GM12878 (cell line): Measurements from ENCODE around the gene FAM78A. TPM values are rescaled to one million over a fixed set of nuclear protein-coding genes. Genes with fewer than 3 reads are reported as not detected.

Experiments
- ATAC-seq: fragments of 200-7000 bp; cut with Tn5 transposase; 3 replicates; pipeline ENCODE4 v1.9.1; 2020; ENCODE audit warnings: mild to moderate bottlenecking, moderate library complexity
- BruUV-seq: library from RNA; stranded (reverse); fragments of 400-500 nt; replicated peaks from 2 replicates; lab custom pipeline; 2021; lab: Mats Ljungman, UMichigan
- CTCF ChIA-PET: fragments of 300-600 bp; sonication (Branson Sonifier 250); formaldehyde crosslinking; extraction: SDS; loops from one replicate; lab custom pipeline; 2021; ENCODE audit warnings: inconsistent platforms; lab: Yijun Ruan, JAX
- POLR2A ChIA-PET: fragments of 350-600 bp; formaldehyde crosslinking; extraction: SDS; loops from one replicate; lab custom pipeline; 2021; ENCODE audit warnings: inconsistent platforms; lab: Charles Lee
- RAD21 ChIA-PET: fragments of 300-600 bp; sonication (Branson Sonifier 250); formaldehyde crosslinking; loops from one replicate; lab custom pipeline; 2023; ENCODE audit warnings: antibody characterized with exemption; ENCODE audit not compliant: unreplicated experiment; lab: Charles Lee
- SMC1A ChIA-PET: fragments of 300-600 bp; sonication (Branson Sonifier 250); formaldehyde crosslinking; loops from one replicate; lab custom pipeline; 2023; ENCODE audit not compliant: unreplicated experiment, uncharacterized antibody; lab: Charles Lee
- DNase-seq: peaks from one replicate; pipeline ENCODE4 v3.0.0-alpha.2; 2011; ENCODE audit warnings: low read depth, low spot score
- FAIRE-seq: peaks from 3 replicates; lab custom pipeline; 2011; peaks lifted over from hg19 to GRCh38; lab: Jason Lieb, UNC
- H2AFZ ChIP-seq: 2 replicates; pipeline ENCODE4 v1.6.0; 2011; ENCODE audit warnings: low read depth, low read length, control low read depth; ENCODE audit not compliant: control insufficient read depth
- H3K27ac ChIP-seq: 2 replicates; pipeline ENCODE4 v1.5.1; 2011; ENCODE audit warnings: control low read depth; ENCODE audit not compliant: control insufficient read depth, insufficient read depth
- H3K27me3 ChIP-seq, 2 experiments: replicated peaks in 1 of 2; 2 replicates each; pipeline versions ENCODE4 v1.6.0 to v1.6.1; 2011; ENCODE audit warnings: low read length in 1 of 2; ENCODE audit not compliant: control insufficient read depth in 2 of 2, insufficient read depth in 2 of 2
- H3K36me3 ChIP-seq, 2 experiments: 2 replicates each; pipeline ENCODE4 v1.5.1; 2011; ENCODE audit warnings: low read length in 1 of 2; ENCODE audit not compliant: control insufficient read depth in 2 of 2, insufficient read depth in 2 of 2
- H3K4me1 ChIP-seq: 2 replicates; pipeline ENCODE4 v1.6.1; 2011; ENCODE audit warnings: mild to moderate bottlenecking, low read length, moderate library complexity, mixed read lengths; ENCODE audit not compliant: control insufficient read depth, insufficient read depth
- H3K4me2 ChIP-seq: 2 replicates; pipeline ENCODE4 v1.6.0; 2011; ENCODE audit warnings: control low read depth; ENCODE audit not compliant: control insufficient read depth, insufficient read depth
- H3K4me3 ChIP-seq: fragments of 200-600 bp; sonication (generic); 2 replicates; pipeline ENCODE4 v1.5.1; 2016
- H3K79me2 ChIP-seq: 2 replicates; pipeline ENCODE4 v1.6.0; 2011; ENCODE audit warnings: low read length; ENCODE audit not compliant: control insufficient read depth, insufficient read depth
- H3K9ac ChIP-seq: 2 replicates; pipeline ENCODE4 v1.8.0; 2011; ENCODE audit warnings: low read length, control low read depth, mixed read lengths; ENCODE audit not compliant: control insufficient read depth, insufficient read depth
- H3K9me3 ChIP-seq: replicated peaks from 3 replicates; pipeline ENCODE4 v1.5.1; 2011; ENCODE audit warnings: mild to moderate bottlenecking, low read length; ENCODE audit not compliant: control insufficient read depth, insufficient read depth
- H4K20me1 ChIP-seq: 2 replicates; pipeline ENCODE4 v1.6.0; 2011; ENCODE audit not compliant: control insufficient read depth, insufficient read depth
- CEBPB ChIP-seq, 2 experiments: fragments of 150-350 bp in 1 of 2; IDR thresholded peaks; 2 replicates each; pipeline ENCODE4 v1.6.1; 2012 to 2014; ENCODE audit warnings: low read depth in 2 of 2, low read length in 2 of 2, borderline replicate concordance in 1 of 2, inconsistent platforms in 1 of 2
- POLR2A ChIP-seq: IDR thresholded peaks from 2 replicates; pipeline ENCODE4 v1.6.1; 2011; ENCODE audit warnings: low read depth, mild to moderate bottlenecking, low read length
- SMARCA5 ChIP-seq: fragments of 450-650 bp; IDR thresholded peaks from 2 replicates; pipeline ENCODE4 v1.6.1; 2017; ENCODE audit warnings: mild to moderate bottlenecking
- STAT1 ChIP-seq: fragments of 450-650 bp; conservative IDR thresholded peaks from 2 replicates; pipeline ENCODE4 v1.6.1; 2014; ENCODE audit warnings: antibody characterized with exemption, mild to moderate bottlenecking
- WGBS: methylation state at CpG from one replicate; pipeline ENCODE4 v1.1.6; 2016; ENCODE audit warnings: low lambda C conversion rate; ENCODE audit not compliant: insufficient replicate concordance, insufficient coverage; ENCODE audit errors: missing lambda C conversion rate; 5-methylcytosine and 5-hydroxymethylcytosine counted together
- in situ Hi-C: fragments of 300-500 bp; cut with MboI; formaldehyde crosslinking; loops from 9 replicates; pipeline ENCODE4 v1.14.3; 2018; ENCODE audit warnings: mixed read lengths
- intact Hi-C: fragments of 100-400 bp; cut with micrococcal nuclease; formaldehyde crosslinking; loops from one replicate; pipeline ENCODE4 v1.14.2; 2022; ENCODE audit not compliant: unreplicated experiment
- polyA plus RNA-seq, 11 experiments: library from polyadenylated mRNA; depleted of rRNA in 4 of 11; unstranded in 6 of 11; stranded (reverse) in 5 of 11; fragments of >200 nt; fragmentation: Nextera tagmentation in 4 of 11; fragmentation: Illumina TruSeq in 1 of 11; extraction: Ambion mirVana in 4 of 11; extraction: Trizol in 1 of 11; gene quantifications; 1 replicate in 1 of 11; 2 replicates in 10 of 11; pipeline versions ENCODE4 v1.2.1 to v1.2.3, GENCODE V29; 2011 to 2016; ENCODE audit warnings: inconsistent platforms in 2 of 11, missing spikeins in 2 of 11, low read depth in 1 of 11
- total RNA-seq, 4 experiments: library from RNA; depleted of rRNA in 3 of 4; stranded (reverse); fragments of >200 nt in 3 of 4; fragmentation: Illumina TruSeq in 1 of 4; extraction: Trizol in 1 of 4; gene quantifications; 2 replicates each; pipeline versions ENCODE4 v1.2.1 to v1.2.3, GENCODE V29; 2013 to 2021
- TF ChIP-seq, protein P1 (sequence below): IDR thresholded peaks from 2 replicates; pipeline ENCODE4 v1.6.1; 2012; ENCODE audit warnings: mild to moderate bottlenecking, low read depth, low read length

The FAM78A gene
- total and polyA plus RNA-seq, 10 of the 15 experiments (the other 5 are each of a cell fraction or from before 2014, with no cell fraction given): 0.18 to 32.5 (median 12.2) TPM

DNA sequence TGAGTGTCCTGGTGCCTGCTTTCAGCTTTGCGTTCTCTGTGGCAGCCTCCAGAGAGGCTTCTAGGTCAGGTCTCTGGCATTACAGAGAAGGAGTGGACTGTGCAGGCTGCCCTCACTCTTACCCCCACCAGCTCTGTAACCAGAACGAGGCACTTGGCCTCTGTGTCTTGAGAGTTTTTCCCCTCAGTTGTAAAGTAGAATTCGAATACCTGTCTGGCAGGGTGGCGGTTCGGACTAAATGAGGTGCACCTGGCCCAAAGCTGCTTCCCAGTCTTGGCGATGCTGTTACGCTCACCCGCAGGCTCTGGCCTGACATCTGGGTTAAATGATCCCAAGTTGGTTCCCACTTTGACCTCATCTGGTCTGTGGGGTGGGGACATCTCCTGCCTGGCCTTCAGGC is 40.1 kb downstream of the FAM78A start (continued):
- TF ChIP-seq, protein P1, sequence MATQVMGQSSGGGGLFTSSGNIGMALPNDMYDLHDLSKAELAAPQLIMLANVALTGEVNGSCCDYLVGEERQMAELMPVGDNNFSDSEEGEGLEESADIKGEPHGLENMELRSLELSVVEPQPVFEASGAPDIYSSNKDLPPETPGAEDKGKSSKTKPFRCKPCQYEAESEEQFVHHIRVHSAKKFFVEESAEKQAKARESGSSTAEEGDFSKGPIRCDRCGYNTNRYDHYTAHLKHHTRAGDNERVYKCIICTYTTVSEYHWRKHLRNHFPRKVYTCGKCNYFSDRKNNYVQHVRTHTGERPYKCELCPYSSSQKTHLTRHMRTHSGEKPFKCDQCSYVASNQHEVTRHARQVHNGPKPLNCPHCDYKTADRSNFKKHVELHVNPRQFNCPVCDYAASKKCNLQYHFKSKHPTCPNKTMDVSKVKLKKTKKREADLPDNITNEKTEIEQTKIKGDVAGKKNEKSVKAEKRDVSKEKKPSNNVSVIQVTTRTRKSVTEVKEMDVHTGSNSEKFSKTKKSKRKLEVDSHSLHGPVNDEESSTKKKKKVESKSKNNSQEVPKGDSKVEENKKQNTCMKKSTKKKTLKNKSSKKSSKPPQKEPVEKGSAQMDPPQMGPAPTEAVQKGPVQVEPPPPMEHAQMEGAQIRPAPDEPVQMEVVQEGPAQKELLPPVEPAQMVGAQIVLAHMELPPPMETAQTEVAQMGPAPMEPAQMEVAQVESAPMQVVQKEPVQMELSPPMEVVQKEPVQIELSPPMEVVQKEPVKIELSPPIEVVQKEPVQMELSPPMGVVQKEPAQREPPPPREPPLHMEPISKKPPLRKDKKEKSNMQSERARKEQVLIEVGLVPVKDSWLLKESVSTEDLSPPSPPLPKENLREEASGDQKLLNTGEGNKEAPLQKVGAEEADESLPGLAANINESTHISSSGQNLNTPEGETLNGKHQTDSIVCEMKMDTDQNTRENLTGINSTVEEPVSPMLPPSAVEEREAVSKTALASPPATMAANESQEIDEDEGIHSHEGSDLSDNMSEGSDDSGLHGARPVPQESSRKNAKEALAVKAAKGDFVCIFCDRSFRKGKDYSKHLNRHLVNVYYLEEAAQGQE: no peak
- TF ChIP-seq STAT1: no peak
- no peak for TF ChIP-seq CEBPB (IDR thresholded peaks at IDR 0.05; ENCODE audit: borderline replicate concordance in 1 of 2, low read depth in 2 of 2, low read length in 2 of 2)

DNA sequence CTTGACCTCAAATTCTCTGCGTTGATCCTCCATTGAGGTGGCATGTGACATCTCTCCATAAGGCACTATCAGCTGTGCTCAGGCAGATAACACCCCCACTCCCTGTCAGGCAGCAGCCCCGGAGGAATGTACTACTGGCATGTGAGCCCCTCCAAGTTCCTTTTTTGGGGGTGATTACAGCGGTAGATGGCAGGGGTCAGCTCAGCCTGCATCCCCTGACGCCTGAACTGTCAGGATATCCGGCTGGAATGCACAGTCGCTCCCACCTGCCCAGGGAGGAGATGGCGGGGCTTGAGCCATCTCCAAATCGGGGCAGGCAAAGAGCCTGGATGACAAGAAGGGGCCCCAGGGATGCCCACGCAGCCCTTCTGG is 40.8 kb downstream of the FAM78A start:
- Histone ChIP-seq H3K4me1 (peaks cover 17% of the 10 kb centered on the region), H2AFZ (no peak overlapping the region), H3K9ac (no peak overlapping the region), H4K20me1 (no peaks in the 10 kb centered on the region), H3K27me3 (no peaks in the 10 kb centered on the region), H3K36me3 (peaks cover 8 to 15% of the 10 kb centered on the region in 2 experiments), H3K4me2 (no peak overlapping the region), H3K27ac (no peak overlapping the region), H3K4me3 (no peak overlapping the region), H3K9me3 (no peaks in the 10 kb centered on the region), H3K79me2 (no peaks in the 10 kb centered on the region)
- ChIA-PET SMC1A (interaction anchor here (0.9 to 1.4 kb wide), 3 partner anchors 12 to 39 kb away, joined by 3 read pairs; no protein-coding TSS in a partner anchor), CTCF (interaction anchor here (0.8 to 1.3 kb wide), 2 partner anchors 40 to 54 kb away, joined by 3 read pairs; no protein-coding TSS in a partner anchor), RAD21 (no interaction called here), POLR2A (interaction anchor here (1.7 kb wide), 1 partner anchor 18 kb away, joined by 6 read pairs; no protein-coding TSS in a partner anchor)
- FAIRE-seq (no peak), ATAC-seq (no peak), DNase-seq (no peak)
- TF ChIP-seq SMARCA5: no peak
- TF ChIP-seq POLR2A: 0 out of 2 replicates have a peak, but pooled peaks have one; percentile 20
- in situ Hi-C loops (no loop called here), intact Hi-C loops (loop anchor here (5.0 kb wide), 1 partner anchor 102 kb away; no protein-coding TSS in a partner anchor)
- BruUV-seq: no TSS peak
- 98% methylated on average over 9 of the region's 9 CpGs for WGBS
